T follicular helper cell (primary cell): ENCODE results near the gene PDIK1L.

Experiments
- DNase-seq: peaks from one replicate; pipeline ENCODE4 v3.0.0-alpha.2; 2020; ENCODE audit warnings: low read depth

The PDIK1L gene

GRCh38 chr1:26170472-26170821 is 58.8 kb downstream of the PDIK1L start:
- DNase-seq, result no peak

GRCh38 chr1:26171084-26172072 is 59.8 kb downstream of the PDIK1L start, which contains the start of gene ZNF593OS:
Gene ZNF593OS, minus strand, starts transcription at chr1:26171832. Its CDS starts 171 bp downstream, at chr1:26171661.
- no peak for DNase-seq
